ENCODE measurements around the gene TGFB1. TPM values are rescaled to one million over a fixed set of nuclear protein-coding genes. Genes with fewer than 3 reads are reported as not detected.

TGFB1 gene
- total RNA-seq, 1 donor from 2014 or later = 25.7 TPM

DNA sequence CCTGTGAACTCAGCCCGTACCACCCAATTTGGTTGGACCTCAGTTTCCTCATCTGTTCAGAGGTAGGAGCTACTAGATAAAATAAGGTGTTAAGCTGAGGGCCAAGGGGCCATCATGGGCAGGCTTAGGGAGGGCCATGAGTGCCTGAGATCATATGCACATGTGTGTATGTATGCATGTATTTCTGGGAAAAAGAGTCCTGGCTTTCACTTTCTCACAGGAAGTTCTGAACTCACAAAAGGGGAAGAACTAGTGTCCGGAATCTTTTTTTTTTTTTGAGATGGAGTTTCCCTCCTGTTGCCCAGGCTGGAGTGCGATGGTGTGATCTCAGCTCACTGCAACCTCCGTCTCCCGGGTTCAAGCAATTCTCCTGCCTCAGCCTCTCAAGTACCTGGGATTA is 18.9 kb downstream of the TGFB1 start:
- no peaks in the 10 kb centered on the region for H3K36me3 ChIP-seq (ENCODE audit: control insufficient read depth, insufficient read depth, low read length)
- H3K4me3 ChIP-seq (ENCODE audit: low read depth, low read length) = no peak overlapping the region
- DNase-seq (ENCODE audit: low read depth) = no peak
- TF ChIP-seq, protein P1, sequence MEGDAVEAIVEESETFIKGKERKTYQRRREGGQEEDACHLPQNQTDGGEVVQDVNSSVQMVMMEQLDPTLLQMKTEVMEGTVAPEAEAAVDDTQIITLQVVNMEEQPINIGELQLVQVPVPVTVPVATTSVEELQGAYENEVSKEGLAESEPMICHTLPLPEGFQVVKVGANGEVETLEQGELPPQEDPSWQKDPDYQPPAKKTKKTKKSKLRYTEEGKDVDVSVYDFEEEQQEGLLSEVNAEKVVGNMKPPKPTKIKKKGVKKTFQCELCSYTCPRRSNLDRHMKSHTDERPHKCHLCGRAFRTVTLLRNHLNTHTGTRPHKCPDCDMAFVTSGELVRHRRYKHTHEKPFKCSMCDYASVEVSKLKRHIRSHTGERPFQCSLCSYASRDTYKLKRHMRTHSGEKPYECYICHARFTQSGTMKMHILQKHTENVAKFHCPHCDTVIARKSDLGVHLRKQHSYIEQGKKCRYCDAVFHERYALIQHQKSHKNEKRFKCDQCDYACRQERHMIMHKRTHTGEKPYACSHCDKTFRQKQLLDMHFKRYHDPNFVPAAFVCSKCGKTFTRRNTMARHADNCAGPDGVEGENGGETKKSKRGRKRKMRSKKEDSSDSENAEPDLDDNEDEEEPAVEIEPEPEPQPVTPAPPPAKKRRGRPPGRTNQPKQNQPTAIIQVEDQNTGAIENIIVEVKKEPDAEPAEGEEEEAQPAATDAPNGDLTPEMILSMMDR (IDR thresholded peaks at IDR 0.05; ENCODE audit: insufficient read depth, low read length, poor library complexity, severe bottlenecking) = no peak
- H3K27me3 ChIP-seq (ENCODE audit: control insufficient read depth, insufficient read depth, low read length) = no peaks in the 10 kb centered on the region

DNA sequence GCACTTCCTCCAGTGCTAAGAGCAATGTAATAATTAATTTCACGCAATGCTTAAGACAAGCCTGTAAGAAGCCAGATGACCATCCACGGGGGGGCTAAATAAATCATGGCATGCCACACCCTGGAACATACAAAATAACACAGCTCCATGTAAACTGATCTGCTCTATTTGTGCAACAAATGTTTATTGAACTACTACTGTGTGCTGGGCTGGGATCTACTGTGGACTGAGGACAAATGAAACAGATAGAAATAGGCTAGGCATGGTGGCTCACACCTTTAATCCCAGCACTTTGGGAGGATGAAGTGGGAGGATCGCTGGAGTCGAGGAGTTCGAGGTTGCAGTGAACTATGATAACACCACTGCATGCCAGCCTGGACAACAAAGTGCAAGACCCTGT is 21.3 kb downstream of the TGFB1 start:
- H3K4me3 ChIP-seq (ENCODE audit: low read depth, low read length) = no peak overlapping the region
- H3K27me3 ChIP-seq (ENCODE audit: control insufficient read depth, insufficient read depth, low read length) = no peaks in the 10 kb centered on the region
- no peak for DNase-seq (ENCODE audit: low read depth)
- TF ChIP-seq, protein P1 (IDR thresholded peaks at IDR 0.05; ENCODE audit: insufficient read depth, low read length, poor library complexity, severe bottlenecking) = no peak
- H3K36me3 ChIP-seq (ENCODE audit: control insufficient read depth, insufficient read depth, low read length) = no peaks in the 10 kb centered on the region

DNA sequence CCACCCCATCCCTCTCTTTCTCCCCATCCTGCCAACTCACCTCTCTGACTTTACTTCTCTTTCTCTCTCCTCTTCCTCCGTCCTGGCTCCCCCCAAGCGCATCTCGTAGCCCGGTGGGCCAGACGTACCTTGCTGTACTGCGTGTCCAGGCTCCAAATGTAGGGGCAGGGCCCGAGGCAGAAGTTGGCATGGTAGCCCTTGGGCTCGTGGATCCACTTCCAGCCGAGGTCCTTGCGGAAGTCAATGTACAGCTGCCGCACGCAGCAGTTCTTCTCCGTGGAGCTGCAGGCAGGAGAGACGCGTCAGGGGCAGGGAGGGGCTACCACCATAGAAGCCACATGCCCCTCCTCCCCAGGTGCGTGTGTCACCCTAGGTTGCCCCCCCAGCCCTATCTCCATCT is 21.7 kb downstream of the TGFB1 start:
- Histone ChIP-seq H3K27me3 (ENCODE audit: control insufficient read depth, insufficient read depth, low read length) (no peaks in the 10 kb centered on the region), H3K36me3 (ENCODE audit: control insufficient read depth, insufficient read depth, low read length) (no peaks in the 10 kb centered on the region), H3K4me3 (ENCODE audit: low read depth, low read length) (no peak overlapping the region)
- DNase-seq (ENCODE audit: low read depth) = no peak
- TF ChIP-seq, protein P1 (IDR thresholded peaks at IDR 0.05; ENCODE audit: insufficient read depth, low read length, poor library complexity, severe bottlenecking) = no peak

DNA sequence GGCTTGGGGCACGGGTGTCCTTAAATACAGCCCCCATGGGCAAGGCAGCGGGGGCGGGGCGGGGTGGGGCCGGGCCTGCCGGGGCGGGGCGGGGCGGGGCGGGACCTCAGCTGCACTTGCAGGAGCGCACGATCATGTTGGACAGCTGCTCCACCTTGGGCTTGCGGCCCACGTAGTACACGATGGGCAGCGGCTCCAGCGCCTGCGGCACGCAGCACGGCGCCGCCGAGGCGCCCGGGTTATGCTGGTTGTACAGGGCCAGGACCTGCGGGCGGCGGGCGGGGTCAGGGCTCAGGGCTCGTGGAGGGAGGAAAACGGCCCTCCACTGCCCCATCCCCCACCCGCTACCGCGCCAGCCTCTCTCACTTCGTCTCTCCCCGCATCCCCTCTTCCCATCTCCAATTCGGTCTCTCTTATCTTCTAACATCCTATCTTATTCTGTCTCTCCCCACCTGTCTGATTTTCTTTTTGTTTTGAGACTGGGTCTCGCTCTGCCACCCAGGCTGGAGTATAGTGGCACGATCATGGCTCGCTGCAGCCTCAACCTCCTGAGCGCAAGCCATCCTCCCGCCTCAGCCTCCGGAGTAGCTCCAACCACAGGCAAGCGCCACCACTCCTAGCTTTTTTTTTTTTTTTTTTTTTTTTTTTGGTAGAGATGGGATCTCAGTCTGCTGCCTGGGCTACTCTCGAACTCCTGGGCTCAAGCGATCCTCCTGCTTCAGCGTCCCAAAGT is 22.6 kb downstream of the TGFB1 start:
- Histone ChIP-seq H3K4me3 (ENCODE audit: low read depth, low read length) (no peak overlapping the region), H3K27me3 (ENCODE audit: control insufficient read depth, insufficient read depth, low read length) (no peaks in the 10 kb centered on the region), H3K36me3 (ENCODE audit: control insufficient read depth, insufficient read depth, low read length) (no peaks in the 10 kb centered on the region)
- TF ChIP-seq, protein P1 (IDR thresholded peaks at IDR 0.05; ENCODE audit: insufficient read depth, low read length, poor library complexity, severe bottlenecking) = no peak
- no peak for DNase-seq (ENCODE audit: low read depth)

DNA sequence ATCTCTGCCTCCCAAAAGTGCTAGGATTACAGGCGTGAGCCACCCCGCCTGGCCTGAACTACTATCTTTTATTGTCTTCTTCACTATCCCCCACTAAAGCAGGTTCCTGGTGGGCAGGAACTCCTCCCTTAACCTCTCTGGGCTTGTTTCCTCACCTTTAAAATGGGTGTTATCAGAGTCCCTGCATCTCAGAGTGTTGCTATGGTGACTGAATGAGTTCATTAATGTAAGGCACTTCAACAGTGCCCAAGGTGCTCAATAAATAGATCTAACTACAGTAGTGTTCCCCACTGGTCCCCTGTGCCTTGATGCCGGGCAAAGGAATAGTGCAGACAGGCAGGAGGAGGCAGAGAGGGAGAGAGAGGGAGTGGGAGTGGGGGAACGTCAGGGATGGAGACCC is 23.2 kb downstream of the TGFB1 start:
- TF ChIP-seq, protein P1 (IDR thresholded peaks at IDR 0.05; ENCODE audit: insufficient read depth, low read length, poor library complexity, severe bottlenecking) = no peak
- no peak overlapping the region for H3K4me3 ChIP-seq (ENCODE audit: low read depth, low read length)
- H3K36me3 ChIP-seq (ENCODE audit: control insufficient read depth, insufficient read depth, low read length) = no peaks in the 10 kb centered on the region
- H3K27me3 ChIP-seq (ENCODE audit: control insufficient read depth, insufficient read depth, low read length) = no peaks in the 10 kb centered on the region
- no peak for DNase-seq (ENCODE audit: low read depth)

DNA sequence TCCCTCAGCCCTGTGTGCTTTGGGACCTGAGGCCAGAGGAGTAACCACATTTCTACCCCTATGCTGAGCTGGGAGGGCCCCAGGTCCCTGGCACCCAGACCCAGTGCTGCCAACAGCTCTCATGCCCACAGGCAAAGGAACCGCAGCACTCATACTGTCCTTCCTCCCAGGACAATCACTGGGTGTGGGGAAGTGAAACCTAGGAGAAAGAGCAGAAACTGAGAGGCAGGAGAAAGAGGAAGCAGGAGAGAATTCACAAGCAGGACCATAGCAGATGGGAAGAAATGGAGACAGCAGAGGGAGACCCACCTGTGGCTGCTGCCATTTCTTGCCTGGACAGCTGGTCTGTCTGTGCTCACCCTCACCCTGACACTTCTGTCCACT is 24.9 kb downstream of the TGFB1 start:
- no peak for DNase-seq (ENCODE audit: low read depth)

More for the DNA sequence above, 24.9 kb downstream of the TGFB1 start:
- Histone ChIP-seq H3K4me3 (ENCODE audit: low read depth, low read length) (no peak overlapping the region), H3K27me3 (ENCODE audit: control insufficient read depth, insufficient read depth, low read length) (no peaks in the 10 kb centered on the region), H3K36me3 (ENCODE audit: control insufficient read depth, insufficient read depth, low read length) (no peaks in the 10 kb centered on the region)
- TF ChIP-seq, protein P1 (IDR thresholded peaks at IDR 0.05; ENCODE audit: insufficient read depth, low read length, poor library complexity, severe bottlenecking) = no peak

All from kidney epithelial cell (primary cell).